GM18526 (cell line): Measurements from ENCODE around the gene RNF144A.

Source experiments
- POLR2A ChIP-seq: IDR thresholded peaks from 3 replicates; pipeline ENCODE4 v1.6.1; 2011; ENCODE audit not compliant: insufficient read length; ENCODE audit errors: extremely low read depth

RNF144A gene

DNA sequence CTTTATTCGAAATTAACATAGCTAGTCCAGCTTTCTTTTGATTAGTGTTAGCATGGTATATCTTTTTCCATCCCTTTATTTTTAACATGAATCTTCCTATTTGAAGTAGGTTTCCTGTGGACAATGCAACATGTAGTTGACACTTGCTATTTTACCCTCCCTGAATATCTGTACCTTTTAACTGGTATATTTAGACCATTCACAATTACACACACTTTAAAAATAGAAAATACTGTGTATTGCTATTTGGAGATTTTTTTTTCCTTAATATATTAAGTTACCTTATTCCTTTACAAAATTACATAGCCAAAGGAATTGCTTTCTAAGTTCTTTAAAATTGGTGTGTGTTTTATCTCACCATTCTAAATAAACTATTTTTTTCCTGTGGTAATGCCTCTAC lies 15.0 kb downstream of the RNF144A start:
- TF ChIP-seq POLR2A: no peak

DNA sequence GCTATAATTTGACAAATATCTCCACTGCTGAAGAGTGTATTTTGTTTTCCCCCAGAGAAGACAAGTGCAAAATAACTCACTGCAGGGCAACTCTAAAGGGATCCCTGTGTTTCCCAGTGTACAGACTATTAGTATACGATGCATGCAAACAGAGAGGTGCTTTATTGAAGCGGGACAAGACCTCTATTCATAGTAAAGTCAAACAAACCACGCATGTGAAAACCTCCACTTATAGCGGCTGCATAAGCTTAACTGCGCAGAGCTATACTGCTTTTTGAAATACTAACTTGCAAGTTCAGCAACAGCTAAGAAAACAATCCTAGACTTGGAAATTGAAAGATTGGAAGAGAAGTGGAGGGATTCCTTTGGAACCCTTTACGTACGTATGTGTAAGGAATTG lies 15.6 kb downstream of the RNF144A start:
- no peak for TF ChIP-seq POLR2A

GRCh38 chr2:6933911-6934310 lies 16.7 kb downstream of the RNF144A start:
- TF ChIP-seq POLR2A: no peak

DNA sequence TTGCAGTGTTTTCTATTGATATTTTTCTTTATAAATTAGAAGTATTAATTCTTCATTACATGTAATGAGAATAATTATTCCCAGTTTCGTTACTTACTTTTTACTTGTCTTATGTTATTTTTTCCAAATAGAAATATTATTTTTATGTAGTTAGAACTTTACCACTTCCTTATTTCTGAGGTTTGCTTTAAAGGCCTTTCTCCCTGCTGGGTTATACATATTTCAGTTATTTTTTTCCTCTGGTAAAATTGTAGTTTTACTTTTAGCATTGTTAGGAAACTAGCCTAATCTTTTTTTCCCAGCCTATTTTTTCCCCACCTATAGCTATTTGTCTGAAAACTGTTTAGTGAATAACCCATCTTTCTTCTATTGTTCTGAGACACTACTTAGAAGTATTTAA lies 17.1 kb downstream of the RNF144A start:
- no peak for TF ChIP-seq POLR2A

DNA sequence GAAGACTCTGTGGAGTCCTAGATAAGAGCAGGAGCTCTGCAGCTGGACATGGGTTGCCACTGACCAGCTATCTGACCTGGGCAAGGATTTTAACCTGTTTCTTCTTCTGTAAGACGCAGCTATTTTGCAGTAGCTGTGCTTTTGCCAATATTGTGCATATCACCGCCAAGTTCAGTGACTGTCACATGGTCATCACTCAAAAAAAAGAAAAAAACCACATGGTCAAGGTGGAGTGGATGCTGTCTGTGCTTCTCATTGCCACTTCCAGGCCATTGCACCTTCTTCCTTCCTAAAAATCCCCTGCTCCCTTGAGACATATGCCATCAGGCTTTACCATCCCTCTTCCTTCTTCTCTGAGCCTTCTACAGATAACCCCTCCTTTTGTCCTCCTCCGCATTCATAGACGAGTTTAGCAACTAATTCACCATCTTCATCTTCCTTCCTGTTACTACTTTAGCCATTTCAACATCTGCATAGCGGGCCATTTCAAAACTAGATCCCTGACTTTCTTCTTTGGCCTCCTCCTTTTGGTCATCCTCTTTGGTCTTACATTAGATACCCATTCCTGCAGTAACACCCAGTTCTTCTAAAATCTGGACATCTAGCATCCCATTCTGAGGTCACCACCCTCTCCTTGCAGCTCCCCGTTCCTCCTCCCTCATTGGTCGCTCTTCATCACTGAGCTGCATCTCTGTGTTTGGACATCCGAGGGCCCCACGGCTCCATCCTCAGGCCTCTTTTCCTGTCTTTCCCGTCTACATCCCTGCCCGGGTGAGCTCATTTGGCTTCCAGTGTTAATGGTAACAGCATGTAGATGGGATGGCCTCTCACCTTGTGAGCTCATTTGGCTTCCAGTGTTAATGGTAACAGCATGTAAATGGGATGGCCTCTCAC lies 17.8 kb downstream of the RNF144A start:
- TF ChIP-seq POLR2A: no peak

DNA sequence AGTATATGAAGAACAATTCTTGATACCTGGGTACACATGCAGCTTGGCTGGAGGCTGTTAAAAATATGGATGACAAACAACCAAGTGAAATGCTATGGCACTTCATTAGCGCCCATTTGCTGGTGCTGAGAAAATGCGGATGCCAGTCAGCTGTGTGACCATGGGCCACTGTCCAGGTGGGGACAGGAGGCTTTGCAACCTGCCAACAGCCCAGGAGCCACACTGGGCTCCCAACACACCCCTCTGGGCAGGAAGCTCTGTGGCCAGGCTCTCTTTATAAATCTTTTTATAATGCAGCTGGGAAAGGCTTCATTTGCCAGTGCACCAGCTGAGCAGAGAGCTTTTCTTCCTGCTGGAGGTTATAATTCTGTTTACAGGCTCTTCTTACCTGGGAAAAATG lies 19.9 kb downstream of the RNF144A start:
- TF ChIP-seq POLR2A: no peak

DNA sequence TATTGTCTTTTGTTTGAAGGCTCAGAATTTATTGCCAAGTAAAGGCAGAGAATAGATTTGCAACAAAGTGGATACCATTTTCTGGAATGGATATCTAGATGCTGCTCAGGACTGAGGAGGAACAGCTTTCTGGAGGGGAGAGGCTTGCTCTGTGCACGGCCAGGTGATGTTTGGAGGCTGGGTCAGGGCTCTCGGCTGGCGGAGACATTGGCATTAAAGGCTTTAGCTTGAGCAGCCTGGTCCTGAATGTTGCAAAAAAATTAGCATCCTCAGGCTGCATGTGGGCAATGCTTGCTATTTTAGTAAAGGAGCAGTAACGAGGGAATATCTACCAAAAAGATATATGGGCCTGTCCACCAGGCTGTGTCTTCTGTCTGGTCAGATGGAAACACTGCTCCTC lies 20.4 kb downstream of the RNF144A start:
- no peak for TF ChIP-seq POLR2A

GRCh38 chr2:6939071-6939470 lies 21.9 kb downstream of the RNF144A start:
- no peak for TF ChIP-seq POLR2A

GRCh38 chr2:6940820-6941219 lies 23.6 kb downstream of the RNF144A start:
- TF ChIP-seq POLR2A: no peak

GRCh38 chr2:6941299-6942046 lies 24.3 kb downstream of the RNF144A start:
- TF ChIP-seq POLR2A: no peak

DNA sequence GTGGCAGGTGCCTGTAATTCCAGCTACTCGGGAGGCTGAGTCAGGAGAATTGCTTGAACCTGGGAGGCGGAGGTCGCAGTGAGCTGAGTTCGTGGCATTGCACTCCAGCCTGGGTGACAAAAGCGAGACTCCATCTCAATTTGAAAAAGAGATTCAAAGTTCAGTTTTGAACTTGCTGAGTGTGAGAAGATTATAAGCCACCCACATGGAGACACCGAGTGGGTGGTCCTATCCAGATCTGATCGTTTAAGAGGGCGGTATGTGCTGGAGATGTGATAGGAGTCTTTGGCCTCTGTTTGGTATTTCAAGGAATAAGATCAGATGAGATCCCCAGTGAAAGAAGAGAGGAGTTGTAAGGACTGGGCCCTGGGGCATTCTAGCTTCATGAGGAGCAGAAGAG lies 25.6 kb downstream of the RNF144A start:
- no peak for TF ChIP-seq POLR2A

GRCh38 chr2:6943523-6943922 lies 26.3 kb downstream of the RNF144A start:
- TF ChIP-seq POLR2A: no peak

- no peak for TF ChIP-seq POLR2A
Measured at GRCh38 chr2:6943971-6944370, 26.8 kb downstream of the RNF144A start.

- TF ChIP-seq POLR2A: no peak
Measured at GRCh38 chr2:6944555-6944954, 27.3 kb downstream of the RNF144A start.

- TF ChIP-seq POLR2A: no peak
Measured at GRCh38 chr2:6945087-6945813, 28.0 kb downstream of the RNF144A start.

GRCh38 chr2:6945821-6946220 lies 28.6 kb downstream of the RNF144A start:
- TF ChIP-seq POLR2A: no peak
